SKM-1 (cell line): Measurements from ENCODE around the gene GOLGA6L26.
"Not testable (repeated sequence)": the region's sequence is repeated elsewhere in the genome, so short reads cannot be mapped to it uniquely, and the experiment has no call there.

Experiments
- DNase-seq: peaks from one replicate; lab custom pipeline; 2025; ENCODE audit not compliant: unreplicated experiment; lab: John Stamatoyannopoulos, UW

The GOLGA6L26 gene

DNA sequence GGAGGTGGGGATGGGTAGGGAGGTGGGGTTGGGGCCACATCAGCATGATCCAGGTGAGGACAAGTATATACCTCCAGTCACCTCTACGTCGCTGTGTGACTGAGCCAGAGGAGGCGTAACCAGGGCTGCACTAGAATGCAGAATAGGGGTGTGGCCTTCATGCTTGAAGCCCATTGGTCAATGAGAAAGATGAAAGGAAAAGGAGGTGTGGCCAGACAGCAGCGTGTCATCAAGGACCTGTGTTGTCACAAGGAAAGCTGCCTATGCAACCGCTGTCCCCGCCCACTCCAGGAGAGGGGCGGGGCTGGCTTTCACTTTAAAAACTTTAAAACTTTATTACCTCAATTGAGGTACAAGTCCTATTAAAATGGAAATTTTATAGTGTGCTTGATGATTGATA is at the start of gene GOLGA6L26:
GOLGA6L26 (minus strand) TSS at position 101 of the 400 bp plus-strand sequence; CDS start at position 40, 61 bp downstream.
- DNase-seq = not testable (repeated sequence)

DNA sequence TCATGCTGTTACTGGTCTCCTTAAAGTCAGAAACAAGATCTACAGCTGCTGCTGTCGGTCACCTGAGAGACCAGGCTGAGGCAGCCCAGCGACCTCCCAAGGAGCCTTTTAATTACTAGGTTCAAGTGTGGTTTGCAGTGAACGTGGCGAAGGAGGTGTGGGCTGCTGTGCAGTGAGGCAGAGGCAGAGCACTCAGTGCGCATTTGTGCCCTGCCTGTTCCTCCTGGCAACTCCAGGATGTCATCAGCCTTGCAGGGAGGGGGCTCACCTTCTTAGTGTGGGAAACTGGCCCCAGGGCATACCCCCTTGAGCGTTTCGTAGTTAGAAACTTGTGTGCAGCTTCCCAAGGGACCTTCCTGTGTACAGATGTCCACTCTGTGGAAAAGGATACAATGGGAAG is 47.2 kb upstream of the GOLGA6L26 start:
- DNase-seq = not testable (repeated sequence)

- not testable (repeated sequence) for DNase-seq
Measured at GRCh38 chr15:23380700-23381099, 46.7 kb upstream of the GOLGA6L26 start.

DNA sequence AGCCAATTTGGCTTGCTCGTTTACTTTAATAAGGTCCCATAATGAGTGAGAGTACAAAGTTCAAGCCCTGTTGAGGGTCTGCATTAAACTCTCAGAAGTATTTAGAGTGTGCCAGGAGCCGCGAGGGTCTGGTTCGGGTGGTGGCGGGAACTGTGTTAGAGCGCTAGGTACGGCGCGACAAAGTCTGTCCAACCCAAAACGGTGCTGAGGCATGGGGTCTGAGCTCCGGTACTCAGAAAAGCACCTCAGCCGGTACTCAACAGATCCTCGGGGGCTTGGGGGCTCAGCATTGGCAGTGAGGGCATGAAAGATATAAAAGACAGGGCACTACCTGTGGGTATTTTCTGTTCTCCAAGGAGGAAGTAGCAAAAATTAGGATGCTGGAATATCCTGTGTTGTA is 45.0 kb upstream of the GOLGA6L26 start:
- not testable (repeated sequence) for DNase-seq

DNA sequence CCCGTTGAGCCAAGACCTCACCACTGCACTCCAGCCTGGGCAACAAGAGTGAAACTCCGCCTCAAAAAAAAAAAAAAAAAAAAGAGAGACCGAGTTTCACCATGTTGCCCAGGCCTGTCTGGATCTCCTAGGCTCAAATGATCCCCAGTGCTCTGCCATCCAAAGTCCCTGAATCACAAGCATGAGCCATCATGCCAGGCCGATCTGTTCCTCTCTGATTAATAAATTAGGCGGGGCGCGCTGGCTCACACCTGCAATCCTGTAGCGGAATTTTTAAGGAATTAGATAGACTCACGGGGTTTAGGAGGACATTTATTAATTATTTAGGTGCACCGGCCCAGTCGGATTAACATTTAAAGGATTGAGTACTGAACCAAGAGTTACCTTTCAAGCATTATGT is 40.2 kb upstream of the GOLGA6L26 start:
- not testable (repeated sequence) for DNase-seq

- not testable (repeated sequence) for DNase-seq
Measured at GRCh38 chr15:23372891-23373600, 39.0 kb upstream of the GOLGA6L26 start.

DNA sequence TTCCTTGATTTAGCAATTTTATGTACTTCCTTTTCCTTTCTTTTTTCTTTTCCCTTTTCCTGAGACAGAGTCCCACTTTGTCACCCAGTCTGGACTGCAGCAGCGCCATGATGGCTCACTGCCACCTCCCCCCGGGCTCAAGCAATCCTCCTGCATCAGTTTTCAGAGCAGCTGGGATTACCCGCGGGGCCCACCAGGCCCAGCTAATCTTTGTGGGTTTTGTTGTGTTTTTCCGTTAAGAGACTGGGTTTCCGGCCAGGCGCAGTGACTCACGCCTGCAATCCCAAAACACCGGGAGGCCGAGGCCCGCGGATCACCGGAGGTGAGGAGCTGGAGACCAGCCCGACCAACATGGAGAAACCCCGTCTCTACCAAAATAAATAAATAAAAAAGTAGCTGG is 38.3 kb upstream of the GOLGA6L26 start:
- no peak for DNase-seq

DNA sequence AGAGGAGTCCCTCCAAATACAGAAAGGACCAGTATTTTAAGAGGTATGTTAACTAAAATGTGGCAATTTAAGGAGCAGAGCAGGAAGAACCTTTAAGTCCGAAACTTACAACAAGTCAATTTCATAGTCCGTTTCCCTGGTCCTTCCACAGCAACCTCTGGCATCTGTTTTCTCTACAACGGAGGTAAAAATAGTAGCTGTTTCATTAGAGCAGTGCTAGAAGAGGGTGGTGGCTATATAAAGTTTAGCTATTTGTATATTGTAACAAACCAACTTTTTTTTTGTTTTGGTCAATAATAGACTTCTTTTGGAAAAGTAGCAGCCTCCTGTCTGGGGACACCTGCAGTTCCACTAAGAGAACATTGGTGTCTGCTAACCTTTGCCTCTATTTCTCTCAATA is 37.9 kb upstream of the GOLGA6L26 start:
- not testable (repeated sequence) for DNase-seq

- DNase-seq = not testable (repeated sequence)
Measured at GRCh38 chr15:23371134-23371533, 37.1 kb upstream of the GOLGA6L26 start.

DNA sequence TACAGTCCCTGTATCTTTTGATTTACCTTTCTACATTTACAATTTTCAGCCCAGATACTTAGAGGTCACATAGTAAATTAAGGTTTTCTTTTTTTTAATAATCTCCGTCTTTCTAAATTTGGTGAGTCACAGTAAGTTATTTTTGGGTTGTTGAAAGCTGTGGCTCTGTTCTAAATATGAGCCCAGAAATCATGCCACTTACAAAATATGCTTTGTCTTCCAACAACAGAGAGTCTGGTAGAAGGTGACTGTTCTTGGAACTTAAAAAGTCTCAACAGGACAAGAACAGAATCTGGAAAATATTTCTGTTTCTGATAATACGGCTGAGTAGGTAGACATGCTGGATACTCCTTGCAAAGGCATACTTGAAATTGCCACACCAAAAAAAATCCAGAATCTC is 36.6 kb upstream of the GOLGA6L26 start:
- DNase-seq = no peak

GRCh38 chr15:23364261-23364660 is 30.3 kb upstream of the GOLGA6L26 start:
- not testable (repeated sequence) for DNase-seq

DNA sequence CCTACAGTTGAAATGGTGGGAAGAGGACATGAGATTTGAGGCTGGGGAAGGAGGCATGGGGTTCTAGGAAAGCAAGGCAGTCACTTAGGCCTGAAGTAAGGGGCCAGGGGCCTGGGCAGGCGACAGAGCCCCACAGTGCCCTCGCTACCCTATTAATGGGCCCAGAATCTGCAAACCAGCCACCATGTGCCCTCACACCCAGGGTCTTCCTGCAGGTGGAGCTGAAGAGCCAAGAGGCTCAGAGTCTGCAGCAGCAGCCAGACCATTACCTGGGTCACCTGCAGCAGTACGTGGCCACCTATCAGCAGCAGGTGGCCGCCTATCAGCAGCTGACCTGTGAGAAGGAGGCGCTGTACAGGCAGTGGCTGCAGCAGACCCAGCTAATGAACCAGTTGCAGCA is 28.6 kb upstream of the GOLGA6L26 start:
- DNase-seq = not testable (repeated sequence)

GRCh38 chr15:23354448-23354847 is 20.5 kb upstream of the GOLGA6L26 start, which contains the start of gene GOLGA8S:
GOLGA8S (plus strand) TSS chr15:23354748; CDS start chr15:23354810, 62 bp downstream.
- not testable (repeated sequence) for DNase-seq

DNA sequence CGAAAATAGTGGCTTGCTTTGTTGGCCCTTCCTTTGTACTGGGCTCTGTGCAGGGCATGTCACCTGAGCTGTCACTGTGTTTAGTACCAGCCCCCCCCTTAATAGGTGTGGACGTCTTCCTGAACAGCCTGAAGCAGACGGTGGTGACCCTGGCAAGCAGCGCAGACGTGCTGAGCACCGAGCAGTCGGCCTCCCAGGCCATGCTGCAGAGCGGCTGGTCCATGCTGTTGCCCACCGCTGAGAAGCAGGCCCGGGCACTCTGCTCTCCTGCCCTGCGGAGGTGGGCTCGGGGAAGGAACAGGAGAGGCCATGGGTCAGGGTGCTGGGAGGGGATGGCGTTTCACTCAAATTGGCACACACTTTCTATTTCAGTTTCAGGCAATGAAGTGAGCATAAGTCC is 22.8 kb downstream of the GOLGA6L26 start:
- not testable (repeated sequence) for DNase-seq

DNA sequence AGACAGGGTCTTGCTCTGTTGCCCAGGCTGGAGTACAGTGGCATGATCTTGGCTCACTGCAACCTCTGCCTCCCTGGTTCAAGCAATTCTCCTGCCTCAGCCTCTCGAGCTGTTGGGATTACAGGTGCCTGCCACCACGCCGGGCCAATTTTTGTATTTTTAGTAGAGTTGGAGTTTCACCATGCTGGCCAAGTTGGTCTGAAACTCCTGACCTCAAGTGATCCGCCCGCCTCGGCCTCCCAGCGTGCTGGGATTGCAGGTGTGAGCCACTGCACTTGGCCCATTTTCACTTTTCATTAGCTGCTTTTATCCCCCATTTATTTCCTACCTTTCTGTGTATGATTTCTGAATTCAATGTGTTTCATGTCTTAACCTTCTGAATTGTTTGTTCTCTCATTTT is 28.1 kb downstream of the GOLGA6L26 start:
- DNase-seq = not testable (repeated sequence)

DNA sequence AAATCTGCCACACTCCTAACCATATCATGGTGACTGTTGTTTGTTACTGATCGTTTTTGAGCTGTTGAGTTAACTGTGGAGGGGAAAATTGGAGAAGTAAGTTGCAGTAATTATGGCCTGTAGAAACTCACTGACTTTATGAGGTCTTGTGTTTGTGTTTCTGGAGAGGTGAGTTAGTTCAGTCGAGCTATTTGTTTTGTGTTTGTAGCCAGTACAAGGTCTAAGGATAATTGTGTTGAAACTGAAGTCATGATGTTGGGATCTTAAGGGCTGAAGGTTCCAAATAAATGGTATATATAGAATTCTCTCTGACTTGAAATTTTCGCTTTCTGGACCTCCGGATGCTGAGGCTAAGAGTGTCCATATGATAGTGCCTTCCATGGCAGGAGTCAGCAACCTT is 29.2 kb downstream of the GOLGA6L26 start:
- DNase-seq = not testable (repeated sequence)

GRCh38 chr15:23304267-23304666 is 29.7 kb downstream of the GOLGA6L26 start:
- DNase-seq = not testable (repeated sequence)

- DNase-seq = not testable (repeated sequence)
Measured at GRCh38 chr15:23303654-23304053, 30.3 kb downstream of the GOLGA6L26 start.

DNA sequence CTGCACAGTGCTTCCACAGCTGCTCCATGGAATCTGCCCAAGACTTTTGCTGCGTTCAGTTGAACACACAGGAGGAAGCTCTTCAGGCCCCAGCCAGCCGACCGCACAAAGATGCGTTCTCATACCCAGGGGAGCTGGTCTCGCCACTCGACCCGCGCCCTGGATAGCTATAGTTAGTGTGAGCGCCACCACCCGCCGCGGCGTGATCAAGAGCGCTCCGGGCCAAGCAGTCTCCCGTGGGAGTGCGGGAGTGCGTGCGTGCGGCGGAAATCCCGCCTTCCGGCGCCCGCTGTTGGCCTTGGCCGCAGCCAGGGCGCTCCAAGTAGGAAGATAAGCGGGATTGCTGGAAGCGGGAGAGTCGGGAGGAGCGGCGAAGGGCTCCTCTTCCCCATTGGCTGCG is 30.8 kb downstream of the GOLGA6L26 start:
- DNase-seq = not testable (repeated sequence)
